ENCODE measurements around the gene ARSJ. TPM values are rescaled to one million over a fixed set of nuclear protein-coding genes. Genes with fewer than 3 reads are reported as not detected.

The ARSJ gene
- total and polyA plus RNA-seq, 2 of the 8 experiments (the other 6 are each of a cell fraction or from before 2014, with no cell fraction given), result 1.4 to 6.3 TPM

GRCh38 chr4:113951263-113951662, 28.2 kb downstream of the ARSJ start (continued):
- TF ChIP-seq RXRA (IDR thresholded peaks at IDR 0.05; ENCODE audit: insufficient read depth, low read depth, low read length) (no peak), E2F6 (IDR thresholded peaks at IDR 0.05) (no peak), SIRT6 (IDR thresholded peaks at IDR 0.05; ENCODE audit: low read length) (no peak)

Measured in H1 (cell line).